ENCODE data around the gene RPTOR.
"Not testable (repeated sequence)": the region's sequence is repeated elsewhere in the genome, so short reads cannot be mapped to it uniquely, and the experiment has no call there.

Gene RPTOR

DNA sequence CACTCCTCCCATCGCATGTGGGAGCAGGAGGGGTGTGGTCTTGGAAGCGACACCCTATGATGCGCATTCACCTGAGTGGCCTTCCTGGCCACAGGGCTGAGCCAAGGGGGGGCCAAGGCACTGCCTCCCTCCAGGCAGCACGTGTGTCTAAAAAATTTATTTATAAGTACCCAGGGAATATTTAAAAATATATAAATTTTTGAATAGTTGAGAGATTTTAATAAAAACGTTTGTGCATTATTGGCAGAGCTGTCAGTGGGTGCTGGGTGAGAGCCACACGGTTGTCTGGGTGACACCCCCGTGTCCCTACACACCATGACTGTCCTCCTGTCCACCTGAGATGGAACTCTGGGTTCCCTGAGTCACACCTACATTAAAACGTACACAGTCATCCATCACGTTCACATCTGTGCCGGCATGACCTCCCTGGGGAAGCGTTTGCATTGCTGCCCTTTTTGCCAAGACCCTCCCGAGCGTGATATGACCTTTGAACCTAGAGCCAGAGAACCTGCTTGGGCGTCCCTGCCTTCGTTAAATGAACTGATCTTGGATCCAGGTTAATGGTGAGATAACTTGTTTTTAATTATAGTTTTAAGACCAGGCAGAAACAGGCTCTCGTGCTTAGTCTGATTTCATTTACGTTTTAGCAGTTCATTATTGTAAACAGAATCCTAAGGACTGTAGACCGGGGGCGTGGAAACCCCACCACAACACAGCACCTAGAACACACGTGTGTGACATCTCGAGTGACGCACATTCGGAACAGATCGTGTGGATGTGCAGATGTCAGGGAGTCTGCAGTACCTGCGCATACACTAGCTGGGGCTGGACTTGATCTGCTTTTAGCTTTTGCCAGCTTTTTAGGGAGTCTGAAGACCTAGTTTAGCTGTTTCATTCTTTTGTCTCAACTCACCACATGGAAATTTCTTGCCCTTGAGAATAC lies 254.2 kb downstream of the RPTOR start:
- no peak for DNase-seq (ENCODE audit: low read depth)

DNA sequence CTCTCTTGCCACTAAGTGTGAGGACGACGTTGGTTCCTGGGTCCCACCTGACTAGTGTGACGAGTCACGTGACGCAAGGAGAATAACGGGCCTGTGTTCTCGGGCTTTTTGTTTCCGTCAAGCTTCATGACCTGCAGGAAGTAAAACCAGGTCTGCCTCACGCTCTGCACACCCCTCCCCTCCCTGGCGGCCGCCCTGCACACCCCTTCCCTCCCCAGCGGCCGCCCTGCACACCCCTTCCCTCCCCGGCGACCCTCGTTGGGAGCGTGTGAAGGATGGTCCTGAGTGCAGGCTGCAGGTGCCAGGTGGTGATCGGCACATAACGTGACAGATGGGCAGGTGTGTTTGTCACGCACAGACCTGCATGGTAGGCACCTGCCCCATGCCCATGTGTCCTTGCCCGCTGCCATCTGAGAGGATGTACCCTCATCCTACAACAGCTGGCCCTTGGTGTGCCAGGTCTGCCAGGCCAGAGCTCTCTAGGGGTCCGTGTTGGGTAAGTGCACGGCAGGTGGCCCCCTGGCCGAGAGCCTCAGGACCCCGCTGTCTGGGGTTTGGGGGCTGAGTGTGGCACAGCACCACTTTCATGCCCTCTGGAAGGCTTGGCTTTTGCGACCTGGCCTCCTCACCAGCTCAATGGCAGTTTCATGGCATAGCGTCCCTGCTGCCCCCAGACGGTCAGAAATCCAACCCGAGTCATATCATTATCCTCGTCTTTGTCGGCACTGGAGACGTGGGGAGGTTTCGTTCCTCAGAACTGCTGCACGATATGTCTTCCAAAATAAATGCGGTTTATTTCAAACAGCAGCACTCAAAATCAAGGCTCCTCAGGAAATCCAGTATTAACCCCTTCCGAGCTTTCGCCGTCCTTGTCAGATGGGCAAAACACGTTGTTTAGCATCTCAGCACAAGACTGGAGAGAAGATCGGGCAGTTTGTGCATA lies 255.2 kb downstream of the RPTOR start:
- DNase-seq (ENCODE audit: low read depth), result no peak

DNA sequence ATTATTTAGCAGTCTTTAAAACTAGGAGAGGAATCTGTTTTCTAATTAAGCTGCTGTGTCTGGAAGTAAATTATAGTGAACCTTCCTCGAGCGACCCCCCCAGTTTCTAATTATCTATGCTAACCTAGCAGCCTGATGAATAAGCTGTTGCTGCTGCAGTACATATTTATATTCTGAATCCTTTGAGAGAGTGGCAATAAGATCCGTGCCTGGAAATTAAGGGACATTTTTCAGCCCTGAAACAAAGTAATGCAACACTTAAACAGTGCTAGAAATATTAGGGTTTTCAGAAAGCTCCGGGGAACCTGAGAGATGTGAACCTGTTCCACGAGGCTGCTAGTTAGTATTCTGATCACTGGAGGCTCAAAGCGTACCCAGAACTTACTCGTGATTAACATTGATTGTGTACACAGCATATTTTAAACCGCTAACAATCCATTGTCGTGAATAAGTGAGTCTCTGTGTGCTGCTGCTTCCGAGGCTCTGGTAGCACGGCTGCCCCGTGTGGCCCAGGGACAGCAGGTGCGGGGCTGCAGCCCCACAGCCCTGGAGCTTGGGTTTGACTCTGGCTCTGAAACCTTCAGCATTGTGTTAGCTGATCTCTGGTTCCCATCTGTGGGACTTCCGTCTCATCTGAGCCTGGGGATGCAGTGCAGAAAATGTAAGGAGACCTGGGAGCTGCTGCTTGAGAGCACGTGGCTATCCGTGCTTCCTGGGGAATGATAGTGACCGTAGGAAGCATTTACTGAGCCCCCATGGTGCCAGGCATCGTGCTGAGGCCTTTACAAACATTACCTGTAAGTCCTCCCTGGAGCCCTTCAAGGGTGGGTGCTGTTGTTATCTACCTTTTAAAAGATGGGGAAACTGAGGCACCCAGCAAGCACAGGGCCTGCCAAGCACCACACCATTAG lies 256.1 kb downstream of the RPTOR start:
- DNase-seq (ENCODE audit: low read depth), result no peak

DNA sequence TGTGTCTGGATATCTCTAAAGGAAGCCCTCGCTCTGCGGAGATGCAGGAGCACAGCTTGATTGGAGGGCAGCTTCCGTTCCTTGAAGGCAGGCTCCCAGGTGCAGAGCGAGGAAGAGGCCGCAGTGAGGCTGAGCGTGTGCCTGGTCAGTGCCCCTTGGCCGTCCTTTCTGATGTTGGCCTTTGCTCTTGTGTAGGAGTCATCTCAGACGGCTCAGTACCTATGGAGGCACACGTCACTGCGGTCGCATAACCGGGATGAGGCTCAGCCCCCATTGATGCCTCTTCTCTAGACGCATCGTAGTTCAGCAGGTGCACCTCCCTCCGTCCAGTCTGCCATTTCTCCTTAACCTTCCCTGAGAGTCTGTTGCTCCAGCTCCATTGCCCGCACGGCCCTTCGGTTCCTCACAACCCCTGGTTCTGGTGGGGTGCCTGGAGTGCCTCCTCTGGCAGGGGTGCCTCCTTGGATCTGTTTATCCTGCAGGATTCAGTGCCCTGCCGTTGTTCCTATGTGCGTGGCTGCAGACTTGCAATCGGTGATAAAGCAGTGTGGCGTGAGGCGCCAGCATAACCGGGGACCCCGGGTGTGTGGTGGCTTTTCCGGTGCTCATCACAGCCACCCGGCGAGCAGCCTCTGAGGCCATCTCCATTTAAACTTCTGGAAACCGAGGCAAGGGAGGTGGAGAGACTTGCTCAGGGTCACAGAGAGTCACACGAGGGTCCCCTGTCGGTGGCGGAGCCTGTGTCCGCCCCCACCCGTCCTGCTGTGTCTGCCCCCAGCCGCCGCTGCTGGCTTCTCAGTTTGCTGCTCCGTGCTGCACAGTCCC lies 258.2 kb downstream of the RPTOR start:
- DNase-seq (ENCODE audit: low read depth), result no peak

DNA sequence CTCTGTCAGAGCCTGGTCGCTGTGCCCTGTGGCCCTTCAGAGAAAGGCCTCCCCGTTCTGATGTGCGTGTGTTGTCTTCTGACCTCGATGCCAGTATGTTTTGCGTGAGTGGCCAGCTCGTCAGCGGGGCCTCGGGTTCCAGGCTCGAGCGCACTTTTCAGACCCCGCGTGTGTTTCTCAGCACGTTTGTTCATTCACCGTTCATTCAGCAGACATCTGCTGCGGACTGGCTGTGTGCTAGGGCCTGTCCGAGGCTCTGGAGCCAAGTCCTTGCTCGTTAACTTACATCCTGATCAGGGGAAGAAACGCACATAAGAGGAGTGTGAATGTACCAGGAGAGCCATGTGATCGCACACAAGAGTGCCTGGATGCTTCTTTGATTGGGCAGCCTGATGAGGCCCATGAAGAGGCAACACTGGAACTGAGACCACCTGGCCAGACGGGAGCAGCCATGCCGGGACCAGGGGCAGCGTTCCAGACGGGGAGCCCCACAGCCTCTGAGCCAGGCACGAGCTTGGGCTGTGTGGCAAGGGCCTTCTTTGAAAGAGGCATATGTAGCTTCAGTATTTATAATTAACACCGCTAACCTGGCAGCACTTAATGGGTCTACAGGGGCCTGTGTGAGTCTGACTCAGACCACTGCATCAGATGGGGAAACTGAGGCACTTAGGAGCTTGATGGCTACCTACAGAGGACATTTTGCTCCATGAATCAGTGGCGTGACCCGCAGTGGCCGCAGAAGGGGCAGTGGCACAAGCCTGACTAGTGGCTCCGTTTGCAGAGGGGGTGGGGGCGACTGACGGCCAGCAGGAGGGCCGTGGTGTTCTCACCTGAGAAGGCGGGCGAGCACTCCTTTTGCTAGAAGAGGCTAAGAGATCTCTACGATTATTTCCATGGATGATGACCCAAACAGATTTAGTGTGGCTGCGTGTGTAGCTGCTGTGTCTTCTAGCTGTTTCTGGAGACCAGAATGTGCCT lies 259.1 kb downstream of the RPTOR start:
- no peak for DNase-seq (ENCODE audit: low read depth)

DNA sequence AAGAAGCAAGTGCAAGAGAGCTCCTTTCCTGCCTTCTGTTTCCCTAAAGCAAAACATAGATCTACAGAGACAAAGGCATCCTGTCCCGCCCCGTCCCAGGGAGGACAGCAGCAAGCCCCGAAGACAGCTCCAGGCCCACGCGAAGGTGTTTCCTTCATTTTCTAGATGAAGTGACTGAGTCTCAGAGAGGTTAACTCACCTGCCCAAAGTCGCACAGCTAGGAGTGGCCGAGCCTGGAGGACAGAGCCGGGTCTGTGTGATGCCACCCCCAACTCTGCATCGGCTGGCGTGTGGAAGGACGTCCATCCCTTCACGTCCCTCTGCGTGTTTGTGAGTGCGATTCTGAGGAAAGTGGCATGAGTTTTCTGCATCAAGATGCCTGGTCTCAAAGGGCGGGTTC lies 259.8 kb downstream of the RPTOR start:
- DNase-seq (ENCODE audit: low read depth), result no peak

DNA sequence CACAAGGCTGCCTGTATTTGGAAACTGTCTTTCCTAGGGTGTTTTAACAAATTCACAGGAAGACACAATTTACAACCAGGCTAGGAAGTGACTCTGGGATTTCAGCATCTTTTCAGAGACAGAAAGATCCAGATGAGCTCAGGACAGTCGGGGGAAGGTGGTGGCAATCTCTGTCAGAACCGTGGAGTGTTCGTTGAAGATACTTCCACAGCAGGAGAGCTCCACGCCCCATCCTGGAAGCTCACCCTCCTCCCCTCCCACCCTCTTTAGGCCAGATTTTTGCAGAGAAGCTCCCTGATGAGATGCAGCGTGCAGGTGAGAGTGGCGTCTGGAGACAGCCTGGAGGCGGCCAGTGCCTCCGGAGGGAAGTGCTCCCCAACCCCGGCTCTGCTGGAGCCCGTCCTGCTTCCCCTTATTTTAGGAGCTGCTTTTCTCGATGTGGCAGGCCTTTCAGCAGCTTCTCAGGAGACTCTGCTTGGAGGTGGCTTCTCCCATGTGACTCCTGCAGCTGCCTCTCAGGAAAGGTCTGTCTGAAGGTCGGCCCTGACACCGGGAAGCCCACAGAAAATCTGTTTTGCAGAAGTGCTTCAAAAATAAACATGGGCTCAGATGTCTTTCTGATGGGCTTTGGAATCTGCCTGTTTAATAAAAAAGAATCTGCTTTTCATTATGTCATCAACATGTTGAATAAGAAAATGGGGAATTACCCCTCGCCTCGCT lies 260.6 kb downstream of the RPTOR start:
- DNase-seq (ENCODE audit: low read depth), result peak; percentile 34

DNA sequence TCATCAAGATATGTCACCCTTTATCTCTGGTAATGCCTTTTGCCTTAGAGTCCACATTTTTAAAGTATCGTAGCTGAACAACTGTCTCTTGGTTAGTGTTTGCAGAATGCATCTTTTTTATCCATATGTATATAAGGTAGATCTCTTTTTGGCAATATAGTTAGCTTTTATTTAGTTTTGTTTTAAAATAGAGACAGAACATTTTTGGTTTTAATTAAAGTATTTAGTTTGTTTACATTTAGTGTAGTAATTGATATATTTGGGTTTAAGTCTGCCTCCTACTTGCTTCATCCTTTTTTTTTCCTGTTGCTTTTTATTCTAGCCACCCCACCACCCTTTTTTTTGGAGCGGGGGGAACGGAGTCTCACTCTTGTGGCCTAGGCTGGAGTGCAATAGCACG lies 262.4 kb downstream of the RPTOR start:
- DNase-seq (ENCODE audit: low read depth), result no peak

DNA sequence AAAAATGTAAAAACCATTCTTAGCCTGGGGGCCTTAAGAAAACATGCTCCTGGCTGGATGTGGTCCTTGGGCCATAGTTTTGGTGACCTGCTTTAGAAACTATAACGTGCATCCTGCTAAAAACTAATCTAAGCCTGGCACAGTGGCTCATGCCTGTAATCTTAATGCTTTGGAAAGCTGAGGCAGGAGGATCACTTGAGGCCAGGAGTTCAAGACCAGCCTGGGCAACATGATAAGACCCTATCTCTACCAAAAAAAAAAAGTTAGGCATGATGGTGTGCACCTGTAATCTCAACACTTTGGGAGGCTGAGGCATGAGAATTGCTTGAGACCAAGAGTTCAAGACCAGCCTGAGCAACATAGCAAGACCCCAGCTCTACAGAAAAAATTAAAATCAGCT lies 263.2 kb downstream of the RPTOR start:
- no peak for DNase-seq (ENCODE audit: low read depth)

DNA sequence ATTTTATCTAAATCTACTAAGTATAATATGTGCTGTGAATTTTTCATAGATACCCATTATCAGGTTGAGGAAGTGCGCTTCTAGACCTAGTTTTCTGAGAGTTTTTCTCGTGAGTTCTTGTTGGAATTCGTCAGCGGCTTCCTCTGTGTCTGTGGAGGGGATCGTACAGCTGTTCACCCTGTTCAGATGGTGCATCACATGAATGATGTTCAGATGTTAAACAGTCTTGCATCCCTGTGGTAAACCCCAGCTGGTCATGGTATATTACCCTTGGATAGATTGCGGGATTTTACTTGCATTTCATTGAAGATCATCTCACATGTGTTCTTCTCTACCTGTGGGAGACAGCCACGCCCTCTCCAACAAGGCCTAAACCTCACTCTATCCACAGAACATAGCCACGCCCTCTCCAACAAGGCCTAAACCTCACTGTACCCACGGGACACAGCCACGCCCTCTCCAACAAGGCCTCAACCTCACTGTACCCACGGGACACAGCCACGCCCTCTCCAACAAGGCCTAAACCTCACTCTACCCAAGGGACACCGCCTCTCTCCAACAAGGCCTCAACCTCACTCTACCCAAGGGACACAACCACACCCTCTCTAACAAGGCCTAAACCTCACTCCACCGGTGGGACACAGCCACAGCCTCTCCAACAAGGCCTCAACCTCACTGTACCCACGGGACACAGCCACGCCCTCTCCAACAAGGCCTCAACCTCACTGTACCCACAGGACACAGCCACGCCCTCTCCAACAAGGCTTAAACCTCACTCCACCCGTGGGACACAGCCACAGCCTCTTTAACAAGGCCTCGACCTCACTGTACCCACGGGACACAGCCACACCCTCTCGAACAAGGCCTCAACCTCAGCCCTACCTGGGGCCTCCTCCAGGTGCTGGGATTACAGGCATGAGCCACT lies 266.8 kb downstream of the RPTOR start:
- no peak for DNase-seq (ENCODE audit: low read depth)

DNA sequence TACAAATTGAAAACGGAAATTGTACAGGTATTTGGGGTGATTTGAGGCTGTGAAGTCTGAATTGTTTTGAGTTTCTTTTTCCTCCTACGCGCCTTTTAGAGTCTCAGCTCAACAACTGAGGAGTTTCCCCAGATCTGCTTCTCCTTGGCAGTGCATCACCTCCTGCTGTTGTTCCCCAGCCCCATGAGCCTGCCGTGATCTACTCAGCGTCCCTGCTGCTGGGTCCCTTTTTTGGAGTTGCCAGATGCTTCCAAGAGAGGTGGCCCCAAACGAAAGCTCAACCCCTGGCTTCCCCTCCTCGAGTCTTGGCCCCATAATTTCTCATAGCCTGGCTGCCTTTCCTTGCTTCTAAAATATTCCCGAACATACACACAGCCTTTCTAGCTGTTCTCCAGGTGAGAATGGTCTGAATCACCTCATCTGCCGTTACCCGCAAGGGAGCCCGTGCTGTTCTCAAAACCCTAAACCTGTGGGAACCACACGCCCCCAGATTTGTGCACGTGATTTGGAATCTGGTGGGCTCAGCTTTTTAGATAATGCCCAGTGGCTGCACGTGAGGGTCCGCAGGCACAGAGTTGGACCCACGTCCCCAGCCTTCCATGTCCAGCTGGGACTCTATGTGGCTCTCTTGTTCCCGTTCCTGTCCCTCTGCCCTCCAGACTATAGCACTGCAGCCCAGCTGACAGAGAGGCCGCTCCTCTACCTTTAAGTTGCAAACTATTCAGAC lies 267.9 kb downstream of the RPTOR start:
- no peak for DNase-seq (ENCODE audit: low read depth)

DNA sequence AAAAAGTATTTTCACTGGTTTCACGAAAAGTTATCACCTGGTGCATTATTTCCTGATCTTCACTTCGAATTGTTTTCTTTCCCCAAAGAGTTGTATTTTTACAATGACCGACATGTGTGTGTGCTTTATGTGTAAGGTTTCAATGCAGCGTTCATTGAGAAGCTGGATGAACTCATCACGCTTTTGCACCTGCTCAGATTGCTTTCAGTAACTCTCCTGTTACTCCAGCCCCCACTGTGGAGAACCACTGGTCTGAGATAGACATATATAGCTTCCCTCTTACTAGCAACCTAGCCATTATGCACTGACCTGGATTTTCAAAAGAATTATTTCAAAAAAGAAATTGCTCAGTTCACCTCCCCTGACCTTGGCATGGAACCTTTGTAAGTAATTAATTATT lies 268.7 kb downstream of the RPTOR start:
- no peak for DNase-seq (ENCODE audit: low read depth)

DNA sequence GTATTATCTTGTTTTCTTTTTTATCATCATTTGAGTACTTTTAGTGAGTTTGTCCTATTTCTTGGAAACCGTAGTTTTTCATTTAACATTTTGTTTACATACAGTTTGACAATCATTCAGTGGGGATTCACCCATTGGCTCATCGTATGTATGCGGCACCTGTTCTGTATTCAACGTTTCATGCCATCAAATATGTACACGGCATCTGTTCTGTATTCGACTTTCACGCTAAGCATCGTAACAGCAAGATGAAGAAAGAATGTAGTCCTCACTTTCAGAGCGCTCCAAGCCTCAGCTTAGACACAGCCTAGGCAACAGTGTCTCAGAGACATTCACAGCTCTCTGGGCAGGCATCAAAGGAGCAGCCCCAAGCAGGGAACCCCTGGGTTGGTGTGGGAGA lies 269.9 kb downstream of the RPTOR start:
- DNase-seq (ENCODE audit: low read depth), result no peak

DNA sequence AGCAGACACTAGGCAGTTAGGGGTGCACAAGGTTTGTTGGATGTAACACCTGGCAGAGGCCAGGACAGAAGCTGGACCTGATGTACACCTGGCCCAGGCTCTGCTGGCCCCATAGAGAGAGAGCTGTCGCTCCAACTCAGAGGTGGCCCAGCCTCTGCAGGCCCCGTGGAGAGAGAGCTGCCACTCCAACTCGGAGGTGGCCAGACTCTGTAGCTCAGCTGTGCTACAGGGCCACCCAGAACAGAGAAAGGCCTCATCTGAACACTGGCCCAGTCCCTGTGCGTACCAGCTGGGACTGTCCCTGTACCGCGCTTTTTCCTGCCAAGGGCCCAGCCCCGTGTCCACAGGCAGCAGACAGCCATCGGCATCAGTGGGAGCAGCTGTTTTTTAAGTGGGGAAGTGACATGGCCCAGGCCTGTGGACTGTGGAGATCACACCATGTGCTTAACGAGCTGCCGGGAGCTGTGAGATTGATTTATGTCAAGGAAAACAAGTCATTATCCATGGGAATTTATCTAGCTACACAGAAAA lies 270.6 kb downstream of the RPTOR start:
- DNase-seq (ENCODE audit: low read depth), result no peak

DNA sequence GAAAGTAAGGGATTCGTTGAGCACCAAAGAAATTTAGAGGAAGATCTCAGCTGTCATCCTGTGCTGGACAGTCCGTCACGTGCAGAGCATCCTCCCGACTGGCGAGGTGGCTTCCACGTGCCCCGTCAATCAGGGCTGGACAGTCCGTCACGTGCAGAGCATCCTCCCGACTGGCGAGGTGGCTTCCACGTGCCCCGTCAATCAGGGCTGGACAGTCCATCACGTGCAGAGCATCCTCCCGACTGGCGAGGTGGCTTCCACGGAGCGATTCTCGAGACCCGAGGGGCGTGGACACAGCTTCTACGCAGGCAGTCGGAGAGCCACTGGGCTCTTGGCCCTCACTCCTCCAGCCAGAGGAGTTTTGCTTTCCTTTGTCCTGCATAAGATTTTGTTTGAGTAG lies 271.1 kb downstream of the RPTOR start:
- not testable (repeated sequence) for DNase-seq (ENCODE audit: low read depth)

DNA sequence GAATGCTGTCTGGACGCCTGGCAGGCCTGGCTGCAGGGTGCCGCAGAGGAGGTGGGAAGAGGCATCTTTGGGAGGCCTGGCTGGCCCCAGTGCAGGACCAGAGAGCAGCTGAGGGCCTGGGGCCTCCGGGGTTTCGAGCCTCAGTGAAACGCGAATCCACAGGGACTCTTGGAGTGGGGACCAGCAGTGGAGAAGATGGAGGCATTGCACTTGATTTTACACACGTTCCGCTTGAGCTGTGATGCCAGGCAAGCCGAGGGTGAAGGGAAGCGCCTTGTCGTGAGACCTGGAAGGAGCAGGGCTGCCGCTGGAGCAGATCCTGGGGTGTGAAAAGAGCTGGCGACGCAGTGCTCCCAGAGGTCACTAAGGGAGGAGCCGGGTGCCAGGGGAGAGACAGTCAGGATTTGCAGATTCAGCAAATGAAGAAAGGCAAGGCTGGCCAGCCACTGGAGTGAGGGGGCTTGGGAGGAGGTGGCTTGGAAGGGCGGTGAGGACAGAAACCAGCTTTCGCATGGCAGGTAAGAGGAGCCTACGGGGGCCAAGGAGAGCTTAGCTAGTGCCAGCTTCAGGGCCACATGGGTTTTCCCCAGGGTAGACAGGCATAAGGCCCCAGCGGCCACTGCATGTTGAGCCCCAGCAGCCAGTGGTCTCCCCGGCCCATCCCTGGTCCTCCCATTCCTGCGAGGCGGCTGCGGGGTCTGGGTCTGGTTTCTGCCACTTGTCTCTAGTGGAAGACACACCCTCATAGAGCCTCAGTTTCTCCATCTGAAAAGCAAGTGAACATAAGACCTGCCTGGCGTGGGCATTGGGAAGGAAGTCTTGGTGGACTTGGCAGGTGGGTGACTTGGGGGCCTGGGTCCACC lies 271.8 kb downstream of the RPTOR start:
- DNase-seq (ENCODE audit: low read depth), result no peak

Measured in iris pigment epithelial cell (primary cell).